Panc1 (cell line): Measurements from ENCODE around the gene AKAP12. TPM values are rescaled to one million over a fixed set of nuclear protein-coding genes. Genes with fewer than 3 reads are reported as not detected.

Experiments
- ATAC-seq: fragments of 200-7000 bp; cut with Tn5 transposase; 2 replicates; pipeline ENCODE4 v1.9.1; 2020; ENCODE audit warnings: mild to moderate bottlenecking, moderate library complexity
- BruUV-seq: library from RNA; stranded (reverse); fragments of 400-500 nt; replicated peaks from 2 replicates; lab custom pipeline; 2021; lab: Mats Ljungman, UMichigan
- CTCF ChIA-PET: fragments of 300-600 bp; sonication (Branson Sonifier 250); formaldehyde crosslinking; loops from one replicate; lab custom pipeline; 2022; ENCODE audit warnings: antibody characterized with exemption; lab: Charles Lee
- POLR2A ChIA-PET: fragments of 300-600 bp; sonication (Branson Sonifier 250); formaldehyde crosslinking; loops from one replicate; lab custom pipeline; 2022; ENCODE audit warnings: antibody characterized with exemption; lab: Charles Lee
- DNase-seq: peaks from one replicate; pipeline ENCODE4 v3.0.0-alpha.2; 2010; ENCODE audit warnings: low read depth, low spot score
- H3K27ac ChIP-seq: 2 replicates; pipeline ENCODE4 v1.5.1; 2011; ENCODE audit warnings: mild to moderate bottlenecking, low read length, inconsistent platforms
- H3K27me3 ChIP-seq: fragments of 200-500 bp; sonication (Bioruptor generic); 2 replicates; pipeline ENCODE4 v1.6.0; 2014; ENCODE audit warnings: low read length, inconsistent platforms; ENCODE audit not compliant: control insufficient read depth, insufficient read depth
- H3K36me3 ChIP-seq: fragments of 200-500 bp; sonication (Bioruptor generic); 2 replicates; pipeline ENCODE4 v1.5.1; 2014; ENCODE audit warnings: inconsistent platforms, mild to moderate bottlenecking, low read length, moderate library complexity; ENCODE audit not compliant: control insufficient read depth, insufficient read depth
- H3K4me1 ChIP-seq: 2 replicates; pipeline ENCODE4 v1.5.1; 2011; ENCODE audit warnings: inconsistent platforms, mild to moderate bottlenecking, low read length, moderate library complexity; ENCODE audit not compliant: control insufficient read depth, insufficient read depth
- H3K4me3 ChIP-seq, 2 experiments: 2 replicates each; pipeline ENCODE4 v1.5.1; 2011 to 2012; ENCODE audit warnings: low read depth in 2 of 2, low read length in 2 of 2, mild to moderate bottlenecking in 2 of 2, inconsistent platforms in 1 of 2, moderate library complexity in 1 of 2
- H3K9me3 ChIP-seq: fragments of 200-500 bp; sonication (Bioruptor generic); 2 replicates; pipeline ENCODE4 v1.5.1; 2014; ENCODE audit warnings: low read depth, mild to moderate bottlenecking, inconsistent platforms, low read length, moderate library complexity; ENCODE audit not compliant: control insufficient read depth, insufficient read depth
- CTCF ChIP-seq: fragments of 450-650 bp; IDR thresholded peaks from 2 replicates; pipeline ENCODE4 v1.5.1; 2017; ENCODE audit warnings: mild to moderate bottlenecking
- POLR2AphosphoS5 ChIP-seq: IDR thresholded peaks from 2 replicates; pipeline ENCODE4 v1.6.1; 2012; ENCODE audit warnings: mild to moderate bottlenecking, low read depth, low read length, moderate library complexity
- REST ChIP-seq, 2 experiments: IDR thresholded peaks; 2 replicates each; pipeline ENCODE4 v1.6.1; 2011 to 2012; ENCODE audit warnings: low read depth in 2 of 2, control low read depth in 1 of 2, low read length in 1 of 2, mild to moderate bottlenecking in 1 of 2, moderate library complexity in 1 of 2; ENCODE audit not compliant: insufficient read depth in 1 of 2
- SIN3A ChIP-seq: IDR thresholded peaks from 2 replicates; pipeline ENCODE4 v1.6.1; 2012; ENCODE audit warnings: low read depth, mild to moderate bottlenecking, low read length, moderate library complexity, borderline replicate concordance; ENCODE audit not compliant: insufficient read depth
- TCF7L2 ChIP-seq: IDR thresholded peaks from 2 replicates; pipeline ENCODE4 v1.6.1; 2011; ENCODE audit warnings: mild to moderate bottlenecking, low read depth, low read length, inconsistent platforms
- in situ Hi-C: cut with HindIII; loops from 2 replicates; pipeline ENCODE4 v1.10.0; 2016; ENCODE audit warnings: low sequenced_read_pairs, low pct_unique_long_range_greater_than_20kb
- intact Hi-C: fragments of 100-400 bp; cut with micrococcal nuclease; formaldehyde crosslinking; loops from one replicate; pipeline ENCODE4 v1.10.0; 2022; ENCODE audit not compliant: unreplicated experiment
- total RNA-seq: library from RNA; stranded (reverse); gene quantifications from one replicate; pipeline ENCODE4 v1.2.1, GENCODE V29; 2021; ENCODE audit not compliant: unreplicated experiment

Gene AKAP12
- total RNA-seq, 1 experiment from 2014 or later, result 267 TPM

GRCh38 chr6:151324488-151324825 is 84.7 kb downstream of the AKAP12 start:
- POLR2A ChIA-PET, result interaction anchor here (0.6 to 0.9 kb wide), 4 partner anchors 209 to 326 kb away, joined by 3 to 8 read pairs (median 4); no protein-coding TSS in a partner anchor
- no peak for TF ChIP-seq REST (IDR thresholded peaks at IDR 0.05; ENCODE audit: insufficient read depth in 1 of 2, low read depth in 2 of 2, low read length in 1 of 2)
- 0 out of 2 replicates have a peak, but pooled peaks have one; percentile 35 for TF ChIP-seq TCF7L2
- no peak for TF ChIP-seq POLR2AphosphoS5
- Histone ChIP-seq H3K9me3 (no peaks in the 10 kb centered on the region), H3K4me1 (peaks cover 25% of the 10 kb centered on the region), H3K27ac (peak overlapping the region; percentile 85), H3K4me3 (peak overlapping the region in 1 of 2 experiments; percentile 17; a peak in 2 of 4 replicates), H3K36me3 (no peaks in the 10 kb centered on the region), H3K27me3 (no peaks in the 10 kb centered on the region)
- no TSS peak for BruUV-seq
- CTCF ChIA-PET, result interaction anchor here (0.6 to 2.9 kb wide), 11 partner anchors 10 to 433 kb away, joined by 3 to 39 read pairs (median 3); no protein-coding TSS in a partner anchor
- intact Hi-C loops, result loop anchor here (1.0 to 10.0 kb wide), 2 partner anchors 260 to 310 kb away; no protein-coding TSS in a partner anchor
- in situ Hi-C loops, result no loop called here
- ATAC-seq (peak; percentile 3; the same call in 1 of the 2 replicates), DNase-seq (no peak)

GRCh38 chr6:151325075-151326050 is 85.6 kb downstream of the AKAP12 start:
- ATAC-seq (peak; percentile 92), DNase-seq (no peak)
- H3K4me1 ChIP-seq, result peaks cover 25% of the 10 kb centered on the region
- H3K27ac ChIP-seq, result peak overlapping the region; percentile 85
- no peaks in the 10 kb centered on the region for H3K36me3 ChIP-seq
- POLR2A ChIA-PET, result interaction anchor here (0.5 to 1.1 kb wide), 9 partner anchors 47 to 327 kb away, joined by 3 to 9 read pairs (median 4); no protein-coding TSS in a partner anchor
- no TSS peak for BruUV-seq
- TF ChIP-seq TCF7L2 (peak; percentile 66; the same call in 1 of the 2 replicates), POLR2AphosphoS5 (peak; percentile 80), SIN3A (no peak; the same call in 1 of the 2 replicates), CTCF (no peak), REST (IDR thresholded peaks at IDR 0.05; ENCODE audit: insufficient read depth in 1 of 2, low read depth in 2 of 2, low read length in 1 of 2) (no peak)
- peak overlapping the region; percentile 63 to 85 for H3K4me3 ChIP-seq
- no peaks in the 10 kb centered on the region for H3K27me3 ChIP-seq
- CTCF ChIA-PET, result interaction anchor here (0.5 to 2.9 kb wide), 10 partner anchors 9 to 434 kb away, joined by 3 to 39 read pairs (median 4); no protein-coding TSS in a partner anchor
- intact Hi-C loops (loop anchor here (10.0 kb wide), 1 partner anchor 261 kb away; no protein-coding TSS in a partner anchor), in situ Hi-C loops (no loop called here)
- H3K9me3 ChIP-seq, result no peaks in the 10 kb centered on the region
